SK-N-SH treated with all-trans-retinoic acid at 6 μM for 48 hours (cell line): ENCODE data around the gene ALDH4A1.

ENCODE experiments used
- ATAC-seq: fragments of 200-7000 bp; cut with Tn5 transposase; 3 replicates; pipeline ENCODE4 v1.9.1; 2020; ENCODE audit warnings: mild to moderate bottlenecking, moderate library complexity
- ARNTL ChIP-seq: fragments of 450-650 bp; formaldehyde crosslinking; IDR thresholded peaks from 2 replicates; pipeline ENCODE4 v1.5.0; 2020; ENCODE audit warnings: low read depth, mild to moderate bottlenecking, moderate library complexity, borderline replicate concordance
- BACH2 ChIP-seq: fragments of 250-450 bp; sonication (Bioruptor Pico); IDR thresholded peaks from 2 replicates; pipeline ENCODE4 v1.9.0; 2021; ENCODE audit warnings: mild to moderate bottlenecking, borderline replicate concordance
- CSDC2 ChIP-seq: fragments of 250-450 bp; sonication (Bioruptor Pico); IDR thresholded peaks from 2 replicates; pipeline ENCODE4 v1.5.0; 2020; ENCODE audit warnings: mild to moderate bottlenecking, moderate library complexity
- GLIS3 ChIP-seq: fragments of 250-450 bp; sonication (Bioruptor Pico); IDR thresholded peaks from 2 replicates; pipeline ENCODE4 v1.5.0; 2020; ENCODE audit warnings: mild to moderate bottlenecking, moderate library complexity
- ISL1 ChIP-seq: fragments of 250-450 bp; sonication (Bioruptor Pico); IDR thresholded peaks from 2 replicates; pipeline ENCODE4 v2.1.2; 2022; ENCODE audit warnings: mild to moderate bottlenecking, moderate library complexity
- OSR1 ChIP-seq: fragments of 250-450 bp; sonication (Bioruptor Pico); IDR thresholded peaks from 2 replicates; pipeline ENCODE4 v1.8.0; 2022; ENCODE audit warnings: moderate library complexity, mild to moderate bottlenecking, inconsistent platforms
- RARB ChIP-seq: fragments of 250-450 bp; sonication (Bioruptor Pico); IDR thresholded peaks from 2 replicates; pipeline ENCODE4 v1.8.0; 2021; ENCODE audit warnings: mild to moderate bottlenecking, moderate library complexity
- SNAI2 ChIP-seq: fragments of 250-450 bp; sonication (Bioruptor Pico); IDR thresholded peaks from 2 replicates; pipeline ENCODE4 v1.5.0; 2020; ENCODE audit warnings: mild to moderate bottlenecking, moderate library complexity
- TOX ChIP-seq: fragments of 250-450 bp; sonication (Bioruptor Pico); IDR thresholded peaks from 2 replicates; pipeline ENCODE4 v1.8.0; 2021; ENCODE audit warnings: mild to moderate bottlenecking, moderate library complexity, borderline replicate concordance
- ZC3H10 ChIP-seq: fragments of 250-450 bp; sonication (Bioruptor Pico); IDR thresholded peaks from 2 replicates; pipeline ENCODE4 v1.5.1; 2021; ENCODE audit warnings: mild to moderate bottlenecking, moderate library complexity
- ZNF565 ChIP-seq: fragments of 450-650 bp; formaldehyde crosslinking; conservative IDR thresholded peaks from 2 replicates; pipeline ENCODE4 v1.5.0; 2020; ENCODE audit warnings: low read depth, mild to moderate bottlenecking, moderate library complexity
- ZNF8 ChIP-seq: fragments of 450-650 bp; formaldehyde crosslinking; IDR thresholded peaks from 2 replicates; pipeline ENCODE4 v1.5.0; 2020; ENCODE audit warnings: mild to moderate bottlenecking, moderate library complexity
- TF ChIP-seq, protein P1 (sequence below): fragments of 250-450 bp; sonication (Bioruptor Pico); IDR thresholded peaks from 2 replicates; pipeline ENCODE4 v1.8.0; 2021; ENCODE audit warnings: low read depth, mild to moderate bottlenecking, moderate library complexity, borderline replicate concordance
- TF ChIP-seq, protein P2 (sequence below): fragments of 250-450 bp; sonication (Bioruptor Pico); IDR thresholded peaks from 2 replicates; pipeline ENCODE4 v1.5.0; 2020; ENCODE audit warnings: mild to moderate bottlenecking, moderate library complexity
- TF ChIP-seq, protein P3 (sequence below): fragments of 250-450 bp; sonication (Bioruptor Pico); IDR thresholded peaks from 2 replicates; pipeline ENCODE4 v1.5.1; 2021; ENCODE audit warnings: mild to moderate bottlenecking, moderate library complexity
- TF ChIP-seq, protein P4 (sequence below): fragments of 250-450 bp; sonication (Bioruptor Pico); IDR thresholded peaks from 2 replicates; pipeline ENCODE4 v1.8.0; 2020; ENCODE audit warnings: mild to moderate bottlenecking, moderate library complexity, borderline replicate concordance
- TF ChIP-seq, protein P5 (sequence below): fragments of 250-450 bp; sonication (Bioruptor Pico); IDR thresholded peaks from 2 replicates; pipeline ENCODE4 v1.5.1; 2020; ENCODE audit warnings: low read depth, mild to moderate bottlenecking, moderate library complexity

The ALDH4A1 gene

DNA sequence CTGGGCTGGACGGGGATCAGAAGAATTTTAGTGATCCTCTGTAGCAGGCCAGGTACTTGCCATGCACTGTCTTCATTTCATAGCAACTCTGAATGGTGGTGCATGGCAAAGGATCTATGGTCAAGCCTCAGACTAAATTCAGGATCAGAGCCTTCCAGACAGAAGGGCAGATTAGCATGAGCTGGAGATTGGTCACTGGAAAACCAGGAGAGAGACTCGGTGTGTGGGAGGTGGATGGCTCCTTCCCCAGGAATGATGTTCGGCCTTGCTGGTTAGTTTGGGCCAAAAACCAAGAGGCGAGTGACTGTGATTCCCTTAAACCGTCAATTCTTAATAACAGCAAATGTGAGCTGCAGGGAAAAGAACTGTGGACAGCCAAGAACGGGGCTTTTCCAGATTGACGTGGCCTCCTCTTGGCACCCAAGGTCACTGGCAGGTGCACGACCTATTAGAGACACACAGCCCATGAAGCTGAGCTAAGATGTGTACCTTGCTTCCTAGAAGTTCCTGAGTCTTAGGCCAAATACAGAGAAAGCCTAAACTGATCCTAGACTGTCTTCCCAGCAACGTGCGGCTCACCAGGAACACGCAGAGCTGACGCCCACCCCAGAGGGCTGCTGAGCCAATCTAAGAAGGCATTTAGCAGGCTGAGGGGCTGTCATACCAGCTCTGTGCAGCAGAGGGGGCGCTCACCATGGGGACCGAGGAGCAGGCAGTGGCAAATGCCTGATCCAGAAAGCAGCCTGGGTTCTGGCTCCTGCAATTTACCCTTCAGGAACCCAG, 18.5 kb downstream of the ALDH4A1 start:
- ATAC-seq = peak; percentile 90
- TF ChIP-seq ZNF8 (no peak), SNAI2 (CRISPR knock-in tag) (no peak), CSDC2 (no peak), GLIS3 (no peak), ISL1 (CRISPR knock-in tag) (no peak), ZNF565 (CRISPR knock-in tag) (no peak), ZC3H10 (CRISPR knock-in tag) (no peak), BACH2 (CRISPR knock-in tag) (no peak), RARB (CRISPR knock-in tag) (no peak), TOX (CRISPR knock-in tag) (no peak)
- TF ChIP-seq, protein P1, sequence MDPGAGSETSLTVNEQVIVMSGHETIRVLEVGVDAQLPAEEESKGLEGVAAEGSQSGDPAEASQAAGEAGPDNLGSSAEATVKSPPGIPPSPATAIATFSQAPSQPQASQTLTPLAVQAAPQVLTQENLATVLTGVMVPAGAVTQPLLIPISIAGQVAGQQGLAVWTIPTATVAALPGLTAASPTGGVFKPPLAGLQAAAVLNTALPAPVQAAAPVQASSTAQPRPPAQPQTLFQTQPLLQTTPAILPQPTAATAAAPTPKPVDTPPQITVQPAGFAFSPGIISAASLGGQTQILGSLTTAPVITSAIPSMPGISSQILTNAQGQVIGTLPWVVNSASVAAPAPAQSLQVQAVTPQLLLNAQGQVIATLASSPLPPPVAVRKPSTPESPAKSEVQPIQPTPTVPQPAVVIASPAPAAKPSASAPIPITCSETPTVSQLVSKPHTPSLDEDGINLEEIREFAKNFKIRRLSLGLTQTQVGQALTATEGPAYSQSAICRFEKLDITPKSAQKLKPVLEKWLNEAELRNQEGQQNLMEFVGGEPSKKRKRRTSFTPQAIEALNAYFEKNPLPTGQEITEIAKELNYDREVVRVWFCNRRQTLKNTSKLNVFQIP (CRISPR knock-in tag) = no peak
- TF ChIP-seq, protein P2, sequence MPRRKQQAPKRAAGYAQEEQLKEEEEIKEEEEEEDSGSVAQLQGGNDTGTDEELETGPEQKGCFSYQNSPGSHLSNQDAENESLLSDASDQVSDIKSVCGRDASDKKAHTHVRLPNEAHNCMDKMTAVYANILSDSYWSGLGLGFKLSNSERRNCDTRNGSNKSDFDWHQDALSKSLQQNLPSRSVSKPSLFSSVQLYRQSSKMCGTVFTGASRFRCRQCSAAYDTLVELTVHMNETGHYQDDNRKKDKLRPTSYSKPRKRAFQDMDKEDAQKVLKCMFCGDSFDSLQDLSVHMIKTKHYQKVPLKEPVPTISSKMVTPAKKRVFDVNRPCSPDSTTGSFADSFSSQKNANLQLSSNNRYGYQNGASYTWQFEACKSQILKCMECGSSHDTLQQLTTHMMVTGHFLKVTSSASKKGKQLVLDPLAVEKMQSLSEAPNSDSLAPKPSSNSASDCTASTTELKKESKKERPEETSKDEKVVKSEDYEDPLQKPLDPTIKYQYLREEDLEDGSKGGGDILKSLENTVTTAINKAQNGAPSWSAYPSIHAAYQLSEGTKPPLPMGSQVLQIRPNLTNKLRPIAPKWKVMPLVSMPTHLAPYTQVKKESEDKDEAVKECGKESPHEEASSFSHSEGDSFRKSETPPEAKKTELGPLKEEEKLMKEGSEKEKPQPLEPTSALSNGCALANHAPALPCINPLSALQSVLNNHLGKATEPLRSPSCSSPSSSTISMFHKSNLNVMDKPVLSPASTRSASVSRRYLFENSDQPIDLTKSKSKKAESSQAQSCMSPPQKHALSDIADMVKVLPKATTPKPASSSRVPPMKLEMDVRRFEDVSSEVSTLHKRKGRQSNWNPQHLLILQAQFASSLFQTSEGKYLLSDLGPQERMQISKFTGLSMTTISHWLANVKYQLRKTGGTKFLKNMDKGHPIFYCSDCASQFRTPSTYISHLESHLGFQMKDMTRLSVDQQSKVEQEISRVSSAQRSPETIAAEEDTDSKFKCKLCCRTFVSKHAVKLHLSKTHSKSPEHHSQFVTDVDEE (CRISPR knock-in tag) = no peak

DNA sequence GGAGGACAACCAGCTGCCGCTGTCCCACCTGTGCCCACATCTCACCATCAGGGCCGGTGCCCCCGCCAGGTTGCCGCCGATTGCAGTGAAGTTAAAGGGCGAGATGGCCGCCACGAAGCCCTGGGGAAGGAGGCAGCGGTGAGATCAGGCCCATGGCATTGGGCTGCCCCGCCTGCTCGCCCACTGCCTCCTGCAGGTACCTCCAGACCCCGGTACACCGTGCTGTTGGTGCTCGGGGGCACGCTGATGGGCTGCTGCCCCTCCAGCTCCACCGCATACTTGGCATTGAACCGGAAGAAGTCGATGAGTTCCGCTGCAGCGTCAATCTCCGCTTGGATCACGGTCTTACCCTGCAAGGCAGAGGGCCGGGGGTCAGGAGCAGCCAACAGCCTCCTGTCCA, 19.3 kb downstream of the ALDH4A1 start:
- TF ChIP-seq ZNF8 (no peak), ZC3H10 (CRISPR knock-in tag) (no peak), SNAI2 (CRISPR knock-in tag) (no peak), OSR1 (no peak)
- TF ChIP-seq, protein P3, sequence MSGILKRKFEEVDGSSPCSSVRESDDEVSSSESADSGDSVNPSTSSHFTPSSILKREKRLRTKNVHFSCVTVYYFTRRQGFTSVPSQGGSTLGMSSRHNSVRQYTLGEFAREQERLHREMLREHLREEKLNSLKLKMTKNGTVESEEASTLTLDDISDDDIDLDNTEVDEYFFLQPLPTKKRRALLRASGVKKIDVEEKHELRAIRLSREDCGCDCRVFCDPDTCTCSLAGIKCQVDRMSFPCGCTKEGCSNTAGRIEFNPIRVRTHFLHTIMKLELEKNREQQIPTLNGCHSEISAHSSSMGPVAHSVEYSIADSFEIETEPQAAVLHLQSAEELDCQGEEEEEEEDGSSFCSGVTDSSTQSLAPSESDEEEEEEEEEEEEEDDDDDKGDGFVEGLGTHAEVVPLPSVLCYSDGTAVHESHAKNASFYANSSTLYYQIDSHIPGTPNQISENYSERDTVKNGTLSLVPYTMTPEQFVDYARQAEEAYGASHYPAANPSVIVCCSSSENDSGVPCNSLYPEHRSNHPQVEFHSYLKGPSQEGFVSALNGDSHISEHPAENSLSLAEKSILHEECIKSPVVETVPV (CRISPR knock-in tag) = no peak
- TF ChIP-seq, protein P1 (CRISPR knock-in tag) = no peak
- TF ChIP-seq, protein P4, sequence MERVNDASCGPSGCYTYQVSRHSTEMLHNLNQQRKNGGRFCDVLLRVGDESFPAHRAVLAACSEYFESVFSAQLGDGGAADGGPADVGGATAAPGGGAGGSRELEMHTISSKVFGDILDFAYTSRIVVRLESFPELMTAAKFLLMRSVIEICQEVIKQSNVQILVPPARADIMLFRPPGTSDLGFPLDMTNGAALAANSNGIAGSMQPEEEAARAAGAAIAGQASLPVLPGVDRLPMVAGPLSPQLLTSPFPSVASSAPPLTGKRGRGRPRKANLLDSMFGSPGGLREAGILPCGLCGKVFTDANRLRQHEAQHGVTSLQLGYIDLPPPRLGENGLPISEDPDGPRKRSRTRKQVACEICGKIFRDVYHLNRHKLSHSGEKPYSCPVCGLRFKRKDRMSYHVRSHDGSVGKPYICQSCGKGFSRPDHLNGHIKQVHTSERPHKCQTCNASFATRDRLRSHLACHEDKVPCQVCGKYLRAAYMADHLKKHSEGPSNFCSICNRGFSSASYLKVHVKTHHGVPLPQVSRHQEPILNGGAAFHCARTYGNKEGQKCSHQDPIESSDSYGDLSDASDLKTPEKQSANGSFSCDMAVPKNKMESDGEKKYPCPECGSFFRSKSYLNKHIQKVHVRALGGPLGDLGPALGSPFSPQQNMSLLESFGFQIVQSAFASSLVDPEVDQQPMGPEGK = no peak
- TF ChIP-seq, protein P5, sequence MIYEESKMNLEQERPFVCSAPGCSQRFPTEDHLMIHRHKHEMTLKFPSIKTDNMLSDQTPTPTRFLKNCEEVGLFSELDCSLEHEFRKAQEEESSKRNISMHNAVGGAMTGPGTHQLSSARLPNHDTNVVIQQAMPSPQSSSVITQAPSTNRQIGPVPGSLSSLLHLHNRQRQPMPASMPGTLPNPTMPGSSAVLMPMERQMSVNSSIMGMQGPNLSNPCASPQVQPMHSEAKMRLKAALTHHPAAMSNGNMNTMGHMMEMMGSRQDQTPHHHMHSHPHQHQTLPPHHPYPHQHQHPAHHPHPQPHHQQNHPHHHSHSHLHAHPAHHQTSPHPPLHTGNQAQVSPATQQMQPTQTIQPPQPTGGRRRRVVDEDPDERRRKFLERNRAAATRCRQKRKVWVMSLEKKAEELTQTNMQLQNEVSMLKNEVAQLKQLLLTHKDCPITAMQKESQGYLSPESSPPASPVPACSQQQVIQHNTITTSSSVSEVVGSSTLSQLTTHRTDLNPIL = no peak
- no peak for ATAC-seq

DNA sequence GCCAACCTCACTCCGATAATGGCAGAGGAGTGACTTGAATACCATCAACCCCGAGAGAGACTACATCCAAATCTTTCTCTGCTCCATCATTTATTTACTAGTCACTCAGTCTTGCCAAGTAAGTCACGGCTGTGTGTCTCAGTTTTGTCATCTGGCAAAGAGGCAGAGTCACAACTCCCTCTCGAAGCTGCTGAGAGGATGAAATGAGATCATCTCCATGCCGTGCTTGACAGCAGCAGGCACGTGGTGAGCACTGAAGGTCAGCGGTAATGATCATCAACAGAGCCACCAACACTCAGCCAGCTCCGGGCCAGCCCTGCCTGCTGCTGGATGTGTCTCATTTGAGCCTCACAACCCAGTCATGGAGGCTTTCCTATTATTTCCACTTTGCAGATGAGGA, 19.9 kb downstream of the ALDH4A1 start:
- ATAC-seq = no peak
- TF ChIP-seq ZC3H10 (CRISPR knock-in tag) (no peak), SNAI2 (CRISPR knock-in tag) (no peak), BACH2 (CRISPR knock-in tag) (no peak), TOX (CRISPR knock-in tag) (no peak), ARNTL (CRISPR knock-in tag) (no peak), OSR1 (no peak)
